Hypothalamus (tissue), 51 donors: ENCODE measurements around the gene DOK6.
"Not testable (repeated sequence)": the region's sequence is repeated elsewhere in the genome, so short reads cannot be mapped to it uniquely, and the experiment has no call there.

Source experiments
- DNase-seq, 51 donors: peaks; one replicate each; lab custom pipeline; 2025; lab: John Stamatoyannopoulos, UW

The DOK6 gene

GRCh38 chr18:69400253-69400975, at the start of gene DOK6:
DOK6 (plus strand) TSS chr18:69400888.
- peak in 23 of 51 donors; percentile 9 to 65 (median 35) for DNase-seq

DNA sequence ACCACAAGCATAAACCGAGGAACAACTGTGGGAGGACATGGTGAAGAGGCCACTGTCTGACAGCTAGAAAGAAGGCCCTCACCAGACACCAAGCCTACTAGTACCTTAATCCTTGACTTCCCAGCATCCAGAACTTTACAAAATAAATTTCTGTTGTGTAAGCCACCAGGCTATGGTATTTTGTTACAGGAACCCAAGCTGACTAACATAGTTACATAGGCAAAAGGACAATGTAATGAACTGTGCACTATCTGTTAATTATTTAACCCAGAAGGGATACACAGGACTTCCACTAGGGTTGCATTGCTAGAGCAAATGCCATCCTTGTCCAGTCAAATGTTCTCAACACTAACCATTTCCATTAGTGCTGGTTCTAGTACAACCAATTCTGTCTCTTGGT, 47.7 kb upstream of the DOK6 start:
- no peak for DNase-seq

DNA sequence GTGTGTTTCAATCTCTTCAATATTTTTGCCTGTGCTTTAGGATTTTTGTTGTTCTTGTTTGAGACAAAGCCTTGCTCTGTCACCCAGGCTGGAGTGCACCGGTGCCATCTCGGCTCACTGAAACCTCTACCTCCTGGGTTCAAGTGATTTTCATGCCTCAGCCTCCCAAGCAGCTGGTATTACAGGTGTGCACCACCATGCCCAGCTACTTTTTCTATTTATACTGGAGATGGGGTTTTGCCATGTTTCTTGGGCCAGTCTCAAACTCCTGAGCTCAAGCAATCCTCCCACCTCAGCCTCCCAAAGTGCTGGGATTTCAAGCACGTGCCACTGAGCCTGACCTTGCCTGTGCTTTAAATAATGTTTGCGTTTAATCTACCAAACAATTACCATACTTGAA, 43.1 kb upstream of the DOK6 start:
- no peak for DNase-seq

DNA sequence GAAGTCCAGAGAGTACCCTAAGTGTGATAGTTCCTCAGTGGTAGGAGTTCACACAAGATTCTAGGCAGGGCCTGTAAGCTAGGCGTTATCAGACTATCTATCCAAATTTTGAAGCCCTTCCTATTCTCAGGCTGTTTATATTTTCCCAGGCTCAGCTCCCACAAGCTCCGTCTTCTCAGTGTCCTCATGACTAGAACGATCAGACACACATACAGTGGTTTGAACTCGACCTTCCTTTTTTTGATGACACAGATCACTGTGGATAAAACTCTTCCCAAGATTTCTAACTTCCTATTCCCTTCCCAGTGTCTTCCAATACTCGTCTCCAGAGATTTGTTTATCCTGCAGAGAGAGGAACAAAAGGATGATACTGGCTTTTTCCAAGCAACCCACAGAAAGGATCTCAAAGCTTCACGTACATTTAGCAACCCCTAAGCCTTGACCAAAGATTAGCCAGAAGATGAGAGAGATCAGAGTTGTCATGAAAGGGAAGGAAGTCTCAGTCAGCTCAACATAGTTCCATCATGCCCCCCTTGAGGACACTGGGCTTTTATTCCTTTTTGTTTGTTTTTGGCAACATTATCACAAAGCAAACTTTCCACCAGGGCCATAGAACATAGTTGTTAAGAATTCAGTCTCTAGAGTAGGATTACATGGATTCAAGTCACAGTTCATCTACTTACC, 42.3 kb upstream of the DOK6 start:
- DNase-seq = no peak

DNA sequence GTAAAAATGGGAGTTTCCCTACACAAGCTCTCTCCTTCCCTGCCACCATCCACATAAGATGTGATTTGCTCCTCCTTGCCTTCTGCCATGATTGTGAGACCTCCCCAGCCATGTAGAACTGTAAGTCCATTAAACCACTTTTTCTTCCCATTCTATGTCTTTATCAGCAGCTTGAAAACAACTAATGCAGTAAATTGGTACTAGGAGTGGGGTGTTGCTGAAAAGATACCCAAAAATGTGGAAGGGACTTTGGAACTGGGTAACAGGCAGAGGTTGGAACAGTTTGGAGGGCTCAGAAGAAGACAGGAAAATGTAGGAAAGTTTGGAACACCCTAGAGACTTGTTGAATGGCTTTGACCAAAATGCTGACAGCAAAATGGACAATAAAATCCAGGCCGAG, 40.9 kb upstream of the DOK6 start:
- DNase-seq = not testable (repeated sequence)

GRCh38 chr18:69364930-69365329, 35.8 kb upstream of the DOK6 start:
- no peak for DNase-seq

DNA sequence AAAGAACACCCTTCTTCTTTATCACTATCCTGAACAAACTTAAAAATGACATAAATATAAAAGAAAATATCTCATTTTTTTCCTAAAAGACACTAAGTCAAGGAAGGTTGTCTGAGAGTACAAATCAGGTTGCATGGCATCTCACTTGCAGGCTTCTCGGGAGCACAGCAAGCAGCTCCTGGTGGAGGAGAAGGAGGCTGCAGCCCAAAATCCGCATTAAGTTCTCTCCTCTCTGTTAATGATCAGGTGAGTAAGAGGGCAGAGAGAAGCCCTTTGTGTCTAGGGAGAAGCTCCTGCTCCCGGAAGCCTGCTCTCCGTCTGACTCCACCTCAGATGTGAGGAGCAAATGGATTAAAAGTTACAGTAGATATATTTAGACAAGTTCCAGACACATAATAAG, 35.0 kb upstream of the DOK6 start:
- no peak for DNase-seq

DNA sequence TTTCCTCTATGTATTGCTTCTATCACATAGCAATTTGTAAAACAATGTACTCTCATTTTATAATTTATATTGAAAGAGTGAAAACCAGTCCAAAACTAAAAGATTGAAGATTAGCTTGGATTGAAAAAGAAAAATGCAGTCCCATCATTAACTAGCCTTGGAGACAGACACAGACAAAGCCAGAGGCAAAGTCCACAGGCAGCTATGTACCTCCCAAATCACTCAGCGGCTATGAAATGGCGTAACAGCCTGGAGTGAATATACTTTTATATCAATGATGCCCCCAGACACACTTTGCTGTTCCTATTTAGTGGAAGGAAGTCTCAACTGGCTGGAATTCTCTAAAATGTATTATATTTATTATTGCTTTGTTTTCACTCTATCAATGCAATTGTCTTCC, 33.6 kb upstream of the DOK6 start:
- no peak for DNase-seq

DNA sequence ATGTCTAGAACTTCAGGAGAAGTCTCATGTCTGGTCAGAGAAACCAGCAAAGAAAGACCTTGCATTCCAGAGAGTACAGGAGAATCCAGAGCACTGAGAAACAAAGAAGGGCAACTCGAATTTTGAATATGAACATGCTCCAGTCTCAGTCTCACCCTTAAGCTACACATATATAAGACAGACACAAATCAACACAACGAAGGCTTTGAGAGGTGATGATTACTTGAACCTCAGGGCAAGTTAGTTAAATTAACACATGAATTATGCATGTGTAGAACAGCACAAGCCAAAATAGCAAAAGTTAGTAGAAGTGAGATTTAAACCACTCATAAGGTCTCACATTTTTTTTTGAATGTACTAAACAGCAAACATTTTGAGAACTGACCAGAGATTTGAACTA, 29.0 kb upstream of the DOK6 start:
- no peak for DNase-seq

DNA sequence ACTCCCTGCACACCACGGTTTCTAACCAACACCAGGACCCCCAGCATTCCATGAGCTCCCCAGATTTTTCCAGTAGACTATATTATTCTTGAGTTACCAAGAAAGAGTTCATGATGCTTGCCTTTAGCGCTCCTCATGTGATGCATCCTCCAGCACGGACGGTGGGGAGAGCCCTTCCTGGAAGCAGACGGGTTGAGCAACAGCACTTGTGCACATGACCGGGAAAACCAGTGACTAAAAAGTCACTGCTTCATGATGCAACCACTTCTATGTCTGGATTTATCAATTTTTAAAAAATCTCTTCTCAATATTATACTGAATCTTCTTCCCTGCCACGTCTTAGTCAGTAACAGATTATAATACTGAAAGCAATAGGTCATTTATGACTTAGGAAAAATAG, 20.4 kb upstream of the DOK6 start:
- DNase-seq = no peak

DNA sequence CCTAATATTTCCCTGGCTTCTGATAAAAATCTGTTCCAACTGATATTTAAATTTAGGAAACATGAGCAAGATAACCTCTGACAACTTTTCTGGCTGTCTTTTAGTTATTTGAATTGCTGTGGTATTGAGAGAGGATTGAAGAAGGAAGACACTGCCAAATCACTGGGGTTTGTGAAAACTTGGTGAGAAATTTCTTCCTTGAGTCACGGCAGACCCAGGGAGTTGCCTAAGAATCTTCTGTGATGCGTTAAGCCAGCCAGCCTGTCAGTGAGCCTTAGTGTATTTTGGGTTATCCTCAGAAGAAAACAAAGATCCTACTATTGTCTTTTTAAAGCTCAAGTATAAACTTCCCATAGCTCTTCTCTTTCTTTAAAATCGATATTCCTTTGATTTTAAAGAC, 17.5 kb upstream of the DOK6 start:
- no peak for DNase-seq

GRCh38 chr18:69387186-69387585, 13.5 kb upstream of the DOK6 start:
- DNase-seq = no peak

- DNase-seq = no peak
These were observed 12.5 kb upstream of the DOK6 start for GRCh38 chr18:69388222-69388621.

DNA sequence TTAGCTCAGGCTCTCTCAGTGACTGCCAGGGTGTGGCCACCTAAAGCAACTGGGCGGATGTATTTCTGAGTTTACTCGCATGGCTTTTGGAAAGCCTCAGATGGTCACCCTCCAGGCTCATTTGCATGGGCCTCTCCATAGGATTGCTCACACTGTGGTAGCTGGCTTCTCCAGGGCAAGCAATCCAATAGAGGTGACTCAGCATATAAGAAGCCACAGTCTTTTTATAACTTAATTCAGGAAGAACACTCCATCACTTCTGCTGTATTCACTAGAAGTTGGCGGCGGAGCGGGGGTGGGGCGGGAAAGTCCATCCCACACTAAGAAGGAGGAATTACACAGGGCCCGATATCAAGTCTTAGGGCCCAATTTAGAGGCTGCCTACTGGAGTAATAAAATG, 3.6 kb upstream of the DOK6 start:
- no peak for DNase-seq

- DNase-seq = no peak
These were observed 1.4 kb upstream of the DOK6 start for GRCh38 chr18:69399253-69399652.

DNA sequence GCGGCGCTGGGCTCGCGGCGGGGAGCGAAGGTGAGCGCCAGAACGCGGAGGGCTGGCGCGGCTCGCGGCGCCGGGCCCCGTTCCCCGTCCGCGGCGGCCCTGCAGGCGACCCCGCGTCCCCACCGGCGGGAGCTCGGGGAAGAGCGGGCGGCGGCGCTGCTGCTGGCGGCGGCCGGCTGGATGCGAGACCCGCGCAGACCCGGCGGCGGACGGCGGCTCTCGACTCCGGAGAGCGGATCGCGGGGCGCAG, 213 bp downstream of the DOK6 start:
- peak in 3 of 51 donors; percentile 5 to 47 (median 44) for DNase-seq

DNA sequence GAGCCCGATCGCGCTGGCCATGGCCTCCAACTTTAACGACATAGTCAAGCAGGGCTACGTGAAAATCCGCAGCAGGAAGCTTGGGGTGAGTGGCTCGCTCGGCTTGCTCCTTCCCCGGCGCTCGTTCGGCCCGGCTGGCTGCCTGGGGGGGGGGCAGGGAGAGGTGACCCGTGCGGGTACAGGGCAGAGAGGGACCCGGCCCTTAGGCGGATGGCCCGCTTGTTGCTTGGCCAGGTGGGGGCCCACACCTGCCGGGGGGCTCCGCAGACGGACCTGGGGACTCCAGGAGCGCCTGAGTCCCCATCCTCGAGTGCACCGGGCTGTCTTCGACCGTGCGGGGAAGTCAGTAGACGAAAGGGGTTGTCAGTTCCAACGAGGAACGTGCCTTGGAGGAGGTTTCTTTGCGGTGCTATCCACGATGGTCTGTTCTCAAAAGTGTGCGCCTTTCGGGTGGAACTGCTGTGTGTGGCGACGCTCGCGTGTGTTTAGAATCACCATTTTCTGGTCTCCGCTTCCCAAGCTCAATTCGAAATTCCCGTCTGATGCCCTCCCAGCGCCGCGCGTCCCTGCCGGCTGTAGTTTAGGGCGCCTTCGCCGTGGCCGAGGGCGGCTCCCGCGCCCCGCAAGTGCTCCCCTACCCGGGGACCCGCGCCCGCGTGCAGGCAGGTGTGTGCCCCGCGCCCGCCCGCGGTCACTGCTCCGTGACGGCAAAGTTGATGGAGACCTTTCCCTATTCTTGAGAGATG, 711 bp downstream of the DOK6 start:
- peak in 10 of 51 donors; percentile 7 to 47 (median 18) for DNase-seq

GRCh38 chr18:69401972-69402532, 1.4 kb downstream of the DOK6 start:
- peak in 3 of 51 donors; percentile 2 to 34 (median 16) for DNase-seq

DNA sequence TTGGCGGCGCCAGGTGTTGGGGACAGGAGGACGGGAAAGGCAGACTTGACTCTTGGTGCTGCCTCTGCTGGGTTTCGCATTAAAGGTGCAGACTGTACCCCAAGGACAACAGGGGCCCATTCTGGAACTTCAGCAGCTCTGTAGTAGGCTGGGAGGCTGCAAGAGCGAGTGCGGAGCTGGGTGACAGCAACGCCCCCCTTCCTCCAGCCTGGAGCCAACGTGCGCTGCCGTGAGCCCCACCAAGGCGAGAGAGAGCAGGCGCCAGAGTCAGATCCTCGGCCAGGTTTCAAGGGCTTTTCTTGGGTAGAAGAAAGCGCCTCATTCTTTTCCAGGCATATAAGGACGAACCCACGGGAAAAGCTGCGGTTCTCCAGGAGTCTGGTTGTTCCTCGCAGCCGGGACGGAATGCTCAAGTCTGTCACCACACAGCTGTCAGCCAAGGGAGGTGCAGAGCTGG, 1.9 kb downstream of the DOK6 start:
- DNase-seq = peak in 9 of 51 donors; percentile 1 to 56 (median 17)

DNA sequence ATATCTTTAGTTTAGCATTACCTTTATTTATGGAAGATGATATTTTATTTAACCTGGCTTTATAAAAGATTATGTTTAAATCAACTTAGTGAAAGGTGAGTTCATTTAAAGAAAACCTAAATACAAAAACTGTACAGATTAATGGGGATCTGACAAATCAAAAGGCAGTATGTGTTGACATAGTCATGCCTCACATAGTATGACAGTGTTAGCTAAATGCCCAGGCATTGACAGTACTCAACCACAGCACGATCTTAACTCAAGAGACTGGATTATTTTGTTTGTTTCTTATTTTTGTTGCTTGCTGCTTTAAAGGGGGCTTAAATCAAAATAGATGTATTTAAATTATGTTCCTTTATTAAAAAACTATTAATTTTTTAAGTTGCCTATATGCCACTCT, 7.8 kb downstream of the DOK6 start:
- DNase-seq = no peak

GRCh38 chr18:69411199-69411598, 10.5 kb downstream of the DOK6 start:
- DNase-seq = no peak

DNA sequence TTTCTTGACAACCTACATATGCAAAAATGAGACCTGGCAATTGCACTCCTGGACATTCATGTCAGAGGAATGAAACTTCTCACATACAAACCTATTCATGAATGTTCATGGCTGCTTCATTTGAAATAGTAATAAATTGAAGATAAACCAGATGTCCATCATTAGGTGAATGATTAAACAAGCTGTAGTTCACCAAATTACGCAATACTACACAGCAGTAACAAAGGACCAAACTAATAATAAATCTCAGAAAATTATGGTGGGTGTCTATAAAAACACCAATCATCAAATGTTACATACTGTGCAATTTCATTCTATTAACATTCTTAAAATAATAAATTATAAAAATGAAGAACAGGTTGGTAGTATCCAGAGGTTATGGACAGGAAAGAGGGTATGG, 13.5 kb downstream of the DOK6 start:
- no peak for DNase-seq
